Stimulated activated CD4-positive, alpha-beta T cell treated with anti-CD3 and anti-CD28 coated beads, Interleukin-4, amount 100 ng/mL, for 24 hours (primary cell): ENCODE data around the gene MTMR1.
A peak's percentile ranks its signal among the peaks of the same experiment; 100 is the strongest.

ENCODE experiments used
- DNase-seq: peaks from one replicate; pipeline ENCODE4 v3.0.0-alpha.2; 2020

The MTMR1 gene

GRCh38 chrX:150763303-150763797 lies 70.2 kb downstream of the MTMR1 start:
- DNase-seq, result no peak

- no peak for DNase-seq
Measured at GRCh38 chrX:150763810-150764209, 70.6 kb downstream of the MTMR1 start.

GRCh38 chrX:150765237-150765636 lies 72.0 kb downstream of the MTMR1 start:
- no peak for DNase-seq

- DNase-seq, result no peak
Measured at GRCh38 chrX:150765782-150766350, 72.7 kb downstream of the MTMR1 start.

GRCh38 chrX:150766351-150767044 lies 73.3 kb downstream of the MTMR1 start:
- DNase-seq, result no peak

GRCh38 chrX:150767045-150767395 lies 73.8 kb downstream of the MTMR1 start:
- DNase-seq, result no peak

- peak; percentile 15 for DNase-seq
Measured at GRCh38 chrX:150767475-150768131, 74.4 kb downstream of the MTMR1 start.

GRCh38 chrX:150768132-150768485 lies 74.9 kb downstream of the MTMR1 start:
- DNase-seq, result no peak

GRCh38 chrX:150768580-150769190 lies 75.5 kb downstream of the MTMR1 start:
- no peak for DNase-seq

GRCh38 chrX:150769408-150769807 lies 76.2 kb downstream of the MTMR1 start:
- DNase-seq, result no peak

- DNase-seq, result no peak
Measured at GRCh38 chrX:150770623-150771022, 77.4 kb downstream of the MTMR1 start.

GRCh38 chrX:150771116-150771515 lies 77.9 kb downstream of the MTMR1 start:
- DNase-seq, result no peak

- peak; percentile 80 for DNase-seq
Measured at GRCh38 chrX:150772150-150772970, 79.2 kb downstream of the MTMR1 start.

- DNase-seq, result no peak
Measured at GRCh38 chrX:150773117-150773516, 79.9 kb downstream of the MTMR1 start.

GRCh38 chrX:150773634-150774033 lies 80.4 kb downstream of the MTMR1 start:
- DNase-seq, result no peak

- no peak for DNase-seq
Measured at GRCh38 chrX:150774798-150775568, 81.8 kb downstream of the MTMR1 start.

- DNase-seq, result no peak
Measured at GRCh38 chrX:150775569-150776350, 82.6 kb downstream of the MTMR1 start.

GRCh38 chrX:150777328-150777992 lies 84.3 kb downstream of the MTMR1 start:
- DNase-seq, result no peak

- DNase-seq, result no peak
Measured at GRCh38 chrX:150779385-150779784, 86.2 kb downstream of the MTMR1 start.

- no peak for DNase-seq
Measured at GRCh38 chrX:150781677-150782076, 88.5 kb downstream of the MTMR1 start.

- DNase-seq, result no peak
Measured at GRCh38 chrX:150790021-150790420, 96.8 kb downstream of the MTMR1 start.
